Spleen (tissue), 7 donors: Measurements from ENCODE around the gene SNX9.

Experiments
- POLR2A ChIP-seq, 3 donors: fragments of 450-650 bp; IDR thresholded peaks; one replicate each; pipeline ENCODE4 v1.5.1; 2017; ENCODE audit warnings: antibody characterized with exemption in 3 of 3, mild to moderate bottlenecking in 1 of 3
- POLR2AphosphoS5 ChIP-seq, 3 donors: sonication (generic); formaldehyde crosslinking; IDR thresholded peaks; one replicate each; pipeline ENCODE4 v1.5.1; 2017; ENCODE audit warnings: antibody characterized with exemption in 3 of 3
- TF ChIP-seq, protein P1 (sequence below), 11 experiments: fragments of 200-600 bp in 7 of 11; fragments of 450-650 bp in 4 of 11; sonication (generic) in 4 of 11; IDR thresholded peaks in 8 of 11; conservative IDR thresholded peaks in 3 of 11; 1 replicate in 7 of 11; 2 replicates in 4 of 11; pipeline versions ENCODE4 v1.4.0 to v1.8.0; 2016 to 2021; ENCODE audit warnings: antibody characterized with exemption in 11 of 11, inconsistent platforms in 4 of 11, mild to moderate bottlenecking in 1 of 11
- donor health status: DM: no; HTN: no; CAD: no; lungs with moderate emphysema.
- donor health status: DM: no; HTN: no; CAD: no.
- donor health status: DM: no; HTN: no; CAD: no.

DNA sequence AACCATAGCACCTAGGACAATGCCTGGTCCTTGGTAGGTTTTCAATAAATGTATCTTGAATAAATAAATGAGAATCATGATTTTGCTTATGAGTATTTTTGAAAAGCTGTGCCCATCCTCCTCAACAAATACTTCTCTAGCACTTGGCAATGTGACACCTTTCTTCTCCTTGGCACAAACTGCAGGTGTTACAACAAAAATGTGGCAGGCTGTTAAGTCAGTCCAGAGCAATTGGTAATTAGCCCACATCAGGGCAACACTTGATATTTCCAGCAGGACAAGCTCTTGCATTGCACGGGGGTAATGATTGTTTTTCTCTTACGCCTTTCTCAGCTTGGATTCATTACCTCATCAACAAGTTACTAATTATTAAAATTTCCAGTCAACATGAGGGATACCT, 31.6 kb upstream of the SNX9 start:
- TF ChIP-seq, protein P1, sequence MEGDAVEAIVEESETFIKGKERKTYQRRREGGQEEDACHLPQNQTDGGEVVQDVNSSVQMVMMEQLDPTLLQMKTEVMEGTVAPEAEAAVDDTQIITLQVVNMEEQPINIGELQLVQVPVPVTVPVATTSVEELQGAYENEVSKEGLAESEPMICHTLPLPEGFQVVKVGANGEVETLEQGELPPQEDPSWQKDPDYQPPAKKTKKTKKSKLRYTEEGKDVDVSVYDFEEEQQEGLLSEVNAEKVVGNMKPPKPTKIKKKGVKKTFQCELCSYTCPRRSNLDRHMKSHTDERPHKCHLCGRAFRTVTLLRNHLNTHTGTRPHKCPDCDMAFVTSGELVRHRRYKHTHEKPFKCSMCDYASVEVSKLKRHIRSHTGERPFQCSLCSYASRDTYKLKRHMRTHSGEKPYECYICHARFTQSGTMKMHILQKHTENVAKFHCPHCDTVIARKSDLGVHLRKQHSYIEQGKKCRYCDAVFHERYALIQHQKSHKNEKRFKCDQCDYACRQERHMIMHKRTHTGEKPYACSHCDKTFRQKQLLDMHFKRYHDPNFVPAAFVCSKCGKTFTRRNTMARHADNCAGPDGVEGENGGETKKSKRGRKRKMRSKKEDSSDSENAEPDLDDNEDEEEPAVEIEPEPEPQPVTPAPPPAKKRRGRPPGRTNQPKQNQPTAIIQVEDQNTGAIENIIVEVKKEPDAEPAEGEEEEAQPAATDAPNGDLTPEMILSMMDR (IDR thresholded peaks at IDR 0.05 in 8 of 11, conservative IDR thresholded peaks at IDR 0.05 in 3 of 11), result no peak
- TF ChIP-seq POLR2AphosphoS5 (IDR thresholded peaks at IDR 0.05) (no peak), POLR2A (IDR thresholded peaks at IDR 0.05) (no peak)
